GM18519 (cell line): ENCODE results near the gene ARHGEF16.

Experiments
- ATAC-seq: cut with Tn5 transposase; IDR thresholded peaks from one replicate; pipeline ENCODE4 v1.9.1; 2021; ENCODE audit warnings: mild to moderate bottlenecking, moderate library complexity; ENCODE audit not compliant: unreplicated experiment, low FRiP score

The ARHGEF16 gene

DNA sequence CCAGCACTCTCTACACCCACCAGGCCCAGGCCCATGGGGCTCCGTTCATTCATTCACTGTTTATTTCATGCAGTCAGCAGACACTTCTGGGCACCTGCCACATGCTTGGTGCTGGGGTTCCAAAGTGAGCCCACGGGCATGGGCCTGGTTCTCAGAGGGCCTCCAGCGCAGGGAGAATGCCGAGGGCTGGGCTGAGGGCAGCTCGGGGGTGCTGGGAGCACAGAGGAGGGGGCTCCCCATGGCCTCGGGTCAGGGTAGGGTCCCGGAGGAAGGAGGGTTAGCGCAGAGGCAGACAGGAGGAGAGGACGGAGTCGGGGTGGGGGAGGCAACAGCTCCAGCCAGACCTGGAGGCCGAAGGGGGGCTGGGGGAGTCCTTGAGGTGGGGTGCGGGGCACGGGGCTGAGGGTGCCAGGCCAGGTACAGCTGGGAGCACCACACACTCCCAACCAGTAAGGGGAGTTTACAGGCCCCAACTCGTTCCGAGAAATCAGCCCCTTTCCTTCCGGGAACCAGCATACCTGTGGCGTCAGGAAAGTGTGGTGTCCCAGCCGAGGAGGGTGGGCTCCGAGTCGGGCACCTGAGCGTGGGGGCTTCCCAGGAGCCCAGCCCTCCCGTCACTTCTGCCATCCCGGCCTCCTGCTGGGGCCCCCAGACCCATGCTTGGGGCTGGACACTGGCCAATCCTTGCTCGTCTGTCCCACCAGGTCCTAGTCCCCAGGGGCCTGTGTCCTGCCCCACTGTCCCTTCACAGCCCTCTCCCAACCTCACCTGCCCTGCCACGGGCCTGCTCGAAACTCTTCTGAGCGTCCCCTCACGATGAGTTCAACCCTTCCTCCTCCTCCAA lies 10.8 kb downstream of the ARHGEF16 start:
- ATAC-seq, result no peak

DNA sequence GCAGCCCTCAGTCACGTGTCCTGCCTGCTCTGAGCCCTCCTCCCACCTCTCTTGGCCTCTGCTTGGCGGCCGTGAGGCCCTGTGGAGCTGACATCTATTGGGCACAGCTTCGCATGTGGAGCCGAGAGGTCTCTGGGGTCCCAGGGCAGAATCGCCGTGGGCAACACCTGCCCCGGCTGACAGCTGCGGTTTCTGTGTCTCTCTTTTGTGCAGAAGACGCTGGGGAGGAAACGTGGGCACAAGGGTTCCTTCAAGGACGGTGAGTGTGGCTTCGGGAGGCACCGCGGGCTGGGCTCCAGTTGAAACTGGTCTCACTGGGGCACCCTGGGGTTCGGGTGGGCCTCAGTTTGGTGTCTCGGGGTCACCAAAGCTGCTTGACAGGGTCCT lies 11.5 kb downstream of the ARHGEF16 start:
- no peak for ATAC-seq

GRCh38 chr1:3466366-3467075 lies 12.1 kb downstream of the ARHGEF16 start:
- no peak for ATAC-seq

- no peak for ATAC-seq
These were observed 12.9 kb downstream of the ARHGEF16 start for GRCh38 chr1:3467096-3468036.

DNA sequence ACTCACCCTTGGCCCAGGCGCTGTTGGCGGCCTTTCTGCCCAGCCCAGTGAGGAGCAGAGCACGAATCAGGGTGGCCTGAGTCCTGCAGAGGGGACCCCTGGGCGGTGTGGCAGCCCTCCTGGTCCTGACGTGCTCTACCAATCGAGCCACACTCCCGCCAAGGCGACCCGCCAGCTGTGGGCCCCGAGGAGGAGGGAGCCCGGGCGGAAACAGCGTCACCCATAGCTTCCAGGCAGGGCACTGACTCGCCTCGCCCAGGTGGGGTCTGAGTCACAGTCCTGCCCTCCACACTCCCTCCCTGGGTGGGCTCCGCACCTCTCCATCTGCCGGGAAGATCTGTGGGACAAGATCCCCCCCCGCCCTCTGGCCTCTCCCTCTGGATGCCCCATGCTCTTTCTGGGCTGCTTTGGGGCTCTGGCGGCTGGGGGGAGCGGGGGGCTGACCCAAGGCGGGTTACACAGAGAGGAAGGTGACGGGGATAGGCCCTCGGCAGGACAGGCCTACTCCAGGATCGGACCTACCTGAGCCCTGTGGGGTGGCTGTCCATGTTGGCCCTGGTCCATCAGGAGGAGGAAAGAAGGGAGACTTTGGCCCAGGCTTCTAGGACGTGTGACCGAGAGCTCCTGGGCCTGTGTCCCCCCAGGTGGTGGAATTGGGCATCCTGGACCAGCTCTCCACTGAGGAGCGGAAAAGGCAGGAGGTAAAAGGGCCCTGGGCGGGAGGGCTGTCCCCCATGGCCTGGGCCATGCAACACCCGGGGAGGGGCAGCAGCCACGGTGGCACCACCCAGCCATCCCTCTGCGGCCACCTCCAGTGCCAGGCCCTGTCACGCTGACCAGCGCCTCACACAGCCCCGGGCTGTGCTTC lies 14.0 kb downstream of the ARHGEF16 start:
- ATAC-seq, result no peak

- no peak for ATAC-seq
These were observed 14.8 kb downstream of the ARHGEF16 start for GRCh38 chr1:3469104-3469848.

DNA sequence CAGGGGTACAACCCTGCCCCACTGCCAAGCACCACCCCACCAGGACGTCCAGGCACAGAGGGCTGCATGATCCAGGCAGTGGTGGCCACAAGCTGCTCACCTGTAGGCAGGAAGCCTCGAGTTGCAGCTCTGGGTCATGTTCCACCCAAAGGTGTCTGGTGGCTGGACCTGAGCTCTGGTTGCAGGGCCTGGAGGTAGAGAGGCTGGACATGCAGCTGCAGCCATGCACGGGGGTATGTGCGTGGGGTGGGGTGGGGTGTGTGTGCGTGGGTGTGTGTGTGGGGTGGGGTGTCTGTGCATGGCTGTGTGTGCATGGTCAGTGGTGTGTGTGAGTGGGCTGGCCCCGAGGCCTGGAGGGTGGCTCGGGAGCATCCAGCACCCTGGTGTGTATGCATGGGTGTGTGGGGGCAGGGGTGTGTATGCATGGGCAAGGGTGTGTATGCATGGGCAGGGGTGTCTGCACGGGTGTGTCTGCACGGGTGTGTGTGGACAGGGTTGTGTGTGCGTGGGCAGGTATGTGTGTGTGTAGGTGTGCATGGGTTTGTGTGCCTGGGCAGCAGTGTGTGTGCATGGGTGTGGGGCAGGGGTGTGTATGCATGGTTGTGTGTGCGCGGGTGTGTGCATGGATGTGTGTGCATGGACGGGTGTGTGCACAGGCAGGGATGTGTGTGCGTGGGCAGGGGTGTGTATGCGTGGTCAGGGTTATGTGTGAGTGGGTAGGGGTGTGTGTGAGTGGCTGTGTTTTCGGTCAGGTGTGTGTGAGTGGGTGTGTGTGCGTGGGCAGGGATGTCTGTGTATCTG lies 15.6 kb downstream of the ARHGEF16 start:
- no peak for ATAC-seq

GRCh38 chr1:3470650-3471355 lies 16.3 kb downstream of the ARHGEF16 start:
- ATAC-seq, result no peak

DNA sequence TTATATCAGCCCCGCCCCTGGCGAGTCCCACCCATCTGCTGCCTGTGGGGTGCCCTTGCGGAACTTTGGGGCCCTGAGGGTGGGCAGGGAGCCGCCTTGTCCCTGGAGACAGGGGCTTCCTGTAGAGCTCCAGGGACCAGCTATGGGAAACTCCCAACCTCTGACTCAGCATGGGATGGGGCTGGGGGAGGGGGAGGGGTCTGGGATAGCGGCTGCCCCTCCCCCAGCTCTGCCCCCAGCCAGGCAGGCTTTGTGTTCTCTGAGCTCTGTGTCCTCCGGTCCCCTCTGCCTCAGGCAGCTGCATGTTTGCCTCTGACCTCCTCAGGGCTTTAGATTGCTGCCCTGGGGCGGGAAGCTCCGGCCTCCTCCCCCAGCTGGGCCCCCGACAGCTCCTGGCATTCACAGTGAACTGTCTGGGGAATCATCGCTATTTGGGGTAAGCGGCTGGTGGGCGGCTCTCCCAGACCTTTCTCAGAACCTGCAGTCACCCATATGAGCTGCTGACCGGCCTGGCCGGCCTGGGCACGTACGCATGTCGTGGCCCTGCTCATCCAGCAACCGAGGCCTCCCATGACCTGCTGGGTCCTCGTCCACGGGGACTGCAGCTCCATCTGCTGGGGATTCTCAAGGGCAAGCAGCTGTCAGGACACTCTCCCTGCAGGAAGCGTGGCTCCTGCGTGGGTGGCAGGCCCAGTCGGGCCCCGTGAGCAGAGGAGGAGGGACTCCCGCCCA lies 17.1 kb downstream of the ARHGEF16 start:
- no peak for ATAC-seq

GRCh38 chr1:3472088-3472850 lies 17.8 kb downstream of the ARHGEF16 start:
- no peak for ATAC-seq

DNA sequence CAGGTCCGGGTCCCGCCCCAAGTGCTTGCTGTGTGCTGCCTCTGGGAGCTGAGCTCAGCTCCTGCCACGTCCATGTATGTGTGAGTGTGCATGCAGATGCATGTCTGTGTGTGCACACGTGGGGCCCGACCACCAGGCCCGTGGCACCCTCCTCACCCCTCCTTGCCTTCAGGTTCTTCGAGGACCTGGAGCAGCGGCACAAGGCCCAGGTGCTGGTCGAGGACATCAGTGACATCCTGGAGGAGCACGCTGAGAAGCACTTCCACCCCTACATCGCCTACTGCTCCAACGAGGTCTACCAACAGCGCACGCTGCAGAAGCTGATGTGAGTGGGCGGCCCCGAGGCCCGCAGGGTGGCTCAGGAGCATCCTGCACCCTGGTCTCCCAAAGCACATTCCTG lies 18.4 kb downstream of the ARHGEF16 start:
- no peak for ATAC-seq

DNA sequence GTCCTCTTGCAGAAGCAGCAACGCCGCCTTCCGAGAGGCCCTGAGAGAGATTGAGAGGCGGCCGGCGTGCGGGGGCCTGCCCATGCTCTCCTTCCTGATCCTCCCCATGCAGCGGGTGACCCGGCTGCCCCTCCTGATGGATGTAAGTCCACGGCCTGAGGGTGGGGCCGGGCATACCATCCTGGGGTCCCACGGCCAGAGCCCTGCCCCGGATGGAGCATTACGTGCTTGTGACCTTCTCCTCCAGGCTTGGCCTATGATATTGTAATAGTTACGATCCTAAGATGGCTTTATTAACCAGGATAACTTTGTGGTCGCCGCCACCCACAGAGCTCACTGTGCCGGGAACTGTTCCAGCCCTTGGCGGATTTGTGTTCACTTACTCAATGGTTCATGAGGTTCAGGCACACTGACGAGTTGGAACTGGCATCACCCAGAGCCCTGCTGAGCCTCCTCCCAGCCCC lies 18.9 kb downstream of the ARHGEF16 start:
- no peak for ATAC-seq

DNA sequence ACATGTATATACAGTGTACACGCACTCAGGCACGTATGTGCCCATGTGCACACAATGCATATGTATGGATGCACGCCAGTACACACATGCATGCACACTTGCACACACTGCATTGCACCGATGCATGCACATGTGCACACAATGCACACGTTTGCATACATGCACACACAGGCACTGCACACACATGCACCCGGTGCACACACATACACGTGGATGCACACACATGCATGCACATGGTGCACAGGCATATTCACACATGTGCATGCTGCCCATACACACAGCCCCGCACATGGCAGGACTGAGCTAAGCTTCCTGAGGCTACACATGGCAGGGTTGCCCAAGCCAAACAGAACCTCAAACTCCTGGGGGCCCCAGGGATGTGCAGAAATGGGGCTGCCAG lies 19.6 kb downstream of the ARHGEF16 start:
- ATAC-seq, result no peak

DNA sequence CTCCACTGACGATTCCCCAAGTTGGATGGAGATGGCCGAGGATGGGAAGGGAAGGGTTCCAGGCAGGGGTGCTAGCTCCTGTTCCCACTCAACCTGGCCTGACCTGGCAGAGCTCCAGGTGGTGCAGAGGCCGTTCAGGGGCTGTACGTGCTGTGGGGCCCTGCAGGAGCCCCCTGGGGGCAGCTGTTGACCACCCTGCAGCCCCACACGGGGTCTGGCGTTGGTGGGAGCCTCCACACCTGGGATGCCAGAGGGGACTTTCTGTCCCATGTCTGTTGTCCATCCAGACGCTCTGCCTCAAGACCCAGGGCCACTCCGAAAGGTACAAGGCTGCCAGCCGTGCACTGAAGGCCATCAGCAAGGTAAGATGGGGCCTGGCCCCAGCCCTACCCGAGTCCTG lies 20.0 kb downstream of the ARHGEF16 start:
- ATAC-seq, result no peak

DNA sequence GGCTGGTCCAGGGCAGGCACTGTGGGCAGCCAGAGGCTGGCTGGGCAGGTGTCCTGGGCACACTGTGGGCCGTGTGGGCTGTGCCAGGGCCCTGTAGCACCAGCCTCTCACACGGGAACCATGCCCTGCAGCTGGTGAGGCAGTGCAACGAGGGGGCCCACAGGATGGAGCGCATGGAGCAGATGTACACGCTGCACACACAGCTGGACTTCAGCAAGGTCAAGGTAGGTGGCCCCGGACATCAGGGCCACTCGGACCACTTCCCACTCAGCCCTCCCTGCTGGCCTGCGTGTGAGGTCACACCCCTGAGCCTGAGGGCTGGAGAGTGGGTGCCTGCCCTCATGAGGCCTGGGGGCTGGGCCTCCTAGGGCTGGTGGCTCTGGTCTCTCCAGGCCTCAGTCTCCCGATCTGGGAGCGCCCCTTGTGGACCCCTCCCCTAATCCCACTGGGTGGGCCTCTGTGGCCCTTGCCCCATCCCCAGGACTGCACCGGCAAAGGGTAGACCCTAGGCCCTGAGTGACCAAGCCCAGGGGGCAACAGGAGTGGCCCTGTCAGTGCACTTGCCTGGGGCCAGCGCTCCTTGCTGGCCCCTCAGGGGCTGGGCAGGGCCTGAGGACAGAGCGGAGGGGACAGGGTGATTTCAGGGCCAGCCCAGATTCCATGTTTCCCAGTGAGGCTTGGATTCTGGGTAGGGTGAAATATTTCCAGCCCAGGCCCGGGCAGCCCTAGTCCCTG lies 21.5 kb downstream of the ARHGEF16 start:
- no peak for ATAC-seq

GRCh38 chr1:3476666-3477065 lies 22.2 kb downstream of the ARHGEF16 start:
- ATAC-seq, result no peak
